ENCODE results near the gene CBFA2T2.
A peak's percentile ranks its signal among the peaks of the same experiment; 100 is the strongest.

The CBFA2T2 gene

DNA sequence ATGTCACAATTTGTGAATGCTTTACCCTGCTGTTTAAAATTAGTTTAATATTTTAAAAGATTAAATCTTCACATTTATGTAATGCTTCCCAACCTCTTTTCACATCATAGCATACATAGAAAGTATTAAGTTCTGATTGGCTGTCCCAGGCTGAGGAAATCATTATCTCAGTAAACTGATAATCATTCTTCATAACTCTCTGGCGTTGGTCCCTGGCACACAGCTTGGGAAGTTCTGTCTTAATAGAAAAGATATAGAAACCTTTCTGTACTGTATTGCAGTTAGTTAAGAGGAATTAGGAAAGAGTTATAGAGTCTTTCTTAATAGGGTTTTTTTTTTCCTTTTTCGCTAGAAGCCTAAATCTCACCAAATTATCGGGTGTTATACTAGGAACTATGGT, 85.4 kb downstream of the CBFA2T2 start:
- no peak for DNase-seq
- in situ Hi-C loops (cut with HindIII; ENCODE audit: low pct_ligation_motif_present, low sequenced_read_pairs), result no loop called here
- no peaks in the 10 kb centered on the region for H3K27me3 ChIP-seq (replicated peaks)
- no peak for TF ChIP-seq CTCF (IDR thresholded peaks at IDR 0.05; ENCODE audit: low read depth, low read length, missing control alignments)
- H3K4me3 ChIP-seq (ENCODE audit: low read depth, low read length), result no peak overlapping the region
- H3K27ac ChIP-seq, result no peak overlapping the region
- H3K36me3 ChIP-seq (replicated peaks), result no peaks in the 10 kb centered on the region

DNA sequence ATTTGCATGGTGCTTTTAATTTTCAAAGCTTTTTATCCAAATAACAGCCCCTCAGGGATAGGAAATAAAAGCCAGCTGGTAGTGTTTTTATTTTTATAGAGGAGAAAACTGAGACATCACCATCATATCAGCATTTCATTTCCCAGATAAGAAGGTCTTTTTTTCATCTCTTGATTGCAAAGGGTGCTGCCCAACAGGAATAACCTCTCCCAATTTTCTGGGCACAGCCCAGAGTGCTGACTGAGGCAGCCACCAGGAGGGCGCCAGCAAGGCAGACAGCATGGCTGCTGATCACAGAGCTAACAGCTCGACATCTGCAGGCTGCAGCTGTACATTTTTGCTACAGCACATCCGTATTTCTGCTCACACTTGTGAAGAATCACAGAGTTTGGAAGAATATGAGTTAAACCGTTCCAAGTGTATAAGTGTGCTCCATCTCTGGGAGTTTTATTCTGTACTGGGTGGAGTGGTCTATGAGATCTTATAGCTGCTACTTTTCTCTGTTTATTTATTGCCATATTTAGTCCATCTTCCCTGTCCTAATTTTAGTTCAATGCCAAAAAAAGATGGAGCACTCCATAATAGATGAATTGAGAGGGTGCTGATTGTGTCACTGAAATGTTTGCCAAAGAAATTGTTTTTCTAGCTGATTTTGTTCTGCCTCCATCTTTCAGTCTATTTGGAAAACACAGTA, 86.7 kb downstream of the CBFA2T2 start:
- no peaks in the 10 kb centered on the region for H3K36me3 ChIP-seq (replicated peaks)
- no peaks in the 10 kb centered on the region for H3K27me3 ChIP-seq (replicated peaks)
- no peak for DNase-seq
- H3K27ac ChIP-seq, result no peak overlapping the region
- TF ChIP-seq CTCF (IDR thresholded peaks at IDR 0.05; ENCODE audit: low read depth, low read length, missing control alignments), result peak; percentile 23
- in situ Hi-C loops (cut with HindIII; ENCODE audit: low pct_ligation_motif_present, low sequenced_read_pairs), result no loop called here
- H3K4me3 ChIP-seq (ENCODE audit: low read depth, low read length), result no peak overlapping the region

DNA sequence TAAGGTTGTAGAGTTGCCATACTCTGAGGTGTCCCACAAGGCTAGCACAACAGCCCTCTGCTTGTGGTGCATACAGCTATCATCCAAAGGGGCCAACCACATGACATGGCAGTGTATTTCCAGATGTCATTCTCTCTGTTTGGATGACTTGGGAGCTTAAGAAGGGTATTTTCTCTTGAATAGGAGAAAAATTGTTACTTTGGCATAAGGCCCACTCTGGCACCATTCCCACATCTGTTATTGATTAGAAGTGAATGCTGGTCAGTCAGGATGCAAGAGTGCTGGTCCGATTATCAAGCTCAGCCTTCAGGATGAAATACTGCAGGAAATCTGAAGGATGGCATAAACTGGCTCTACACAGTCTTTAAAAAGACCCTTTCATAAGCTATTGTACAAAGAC, 88.6 kb downstream of the CBFA2T2 start:
- Histone ChIP-seq H3K27me3 (replicated peaks) (no peaks in the 10 kb centered on the region), H3K36me3 (replicated peaks) (no peaks in the 10 kb centered on the region), H3K4me3 (ENCODE audit: low read depth, low read length) (no peak overlapping the region), H3K27ac (no peak overlapping the region)
- no peak for DNase-seq
- in situ Hi-C loops (cut with HindIII; ENCODE audit: low pct_ligation_motif_present, low sequenced_read_pairs), result no loop called here
- no peak for TF ChIP-seq CTCF (IDR thresholded peaks at IDR 0.05; ENCODE audit: low read depth, low read length, missing control alignments)

DNA sequence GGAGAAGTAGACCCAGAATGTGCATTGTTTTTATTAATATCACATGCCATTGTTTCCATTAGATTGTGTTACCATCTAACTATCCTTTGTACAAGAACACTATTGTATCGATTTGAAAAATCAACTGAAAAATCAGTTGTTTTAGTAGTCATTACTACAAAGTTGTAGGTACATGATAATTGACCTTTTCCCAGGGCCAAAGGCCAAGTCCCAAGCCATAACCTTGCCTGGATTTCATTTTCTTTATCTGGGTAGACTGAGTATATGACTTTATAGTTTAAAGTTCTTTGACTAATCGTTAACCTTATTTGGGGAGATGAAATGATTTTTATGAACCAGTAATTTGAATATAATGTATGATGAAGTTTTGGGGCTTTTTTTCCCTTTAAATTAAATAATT, 93.2 kb downstream of the CBFA2T2 start:
- in situ Hi-C loops (cut with HindIII; ENCODE audit: low pct_ligation_motif_present, low sequenced_read_pairs), result no loop called here
- Histone ChIP-seq H3K27ac (no peak overlapping the region), H3K27me3 (replicated peaks) (no peaks in the 10 kb centered on the region), H3K36me3 (replicated peaks) (no peaks in the 10 kb centered on the region), H3K4me3 (ENCODE audit: low read depth, low read length) (no peak overlapping the region)
- no peak for DNase-seq
- TF ChIP-seq CTCF (IDR thresholded peaks at IDR 0.05; ENCODE audit: low read depth, low read length, missing control alignments), result no peak

DNA sequence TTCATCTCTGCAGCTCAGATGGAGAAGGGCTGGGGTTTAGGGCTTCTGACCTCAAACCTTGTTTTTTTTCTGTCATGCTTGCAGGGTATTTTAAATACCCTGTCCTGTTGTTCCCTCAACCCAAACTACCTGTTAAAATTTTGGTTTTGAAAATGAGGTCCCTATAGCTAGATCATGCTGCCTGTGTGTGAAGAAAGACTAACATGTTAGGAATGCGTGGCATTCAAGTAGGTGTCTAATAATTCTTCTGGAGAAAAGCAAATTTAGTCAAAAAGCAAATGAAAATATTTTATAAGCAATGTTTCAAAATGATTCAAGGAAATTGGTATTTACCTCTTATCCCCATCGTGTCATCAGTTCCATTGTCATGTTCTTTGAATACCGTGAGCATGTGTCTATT, 95.1 kb downstream of the CBFA2T2 start:
- DNase-seq, result no peak
- no peak overlapping the region for H3K4me3 ChIP-seq (ENCODE audit: low read depth, low read length)
- H3K27ac ChIP-seq, result no peak overlapping the region
- TF ChIP-seq CTCF (IDR thresholded peaks at IDR 0.05; ENCODE audit: low read depth, low read length, missing control alignments), result no peak
- in situ Hi-C loops (cut with HindIII; ENCODE audit: low pct_ligation_motif_present, low sequenced_read_pairs), result no loop called here
- no peaks in the 10 kb centered on the region for H3K27me3 ChIP-seq (replicated peaks)
- H3K36me3 ChIP-seq (replicated peaks), result no peaks in the 10 kb centered on the region

- in situ Hi-C loops (cut with HindIII; ENCODE audit: low pct_ligation_motif_present, low sequenced_read_pairs), result no loop called here
- TF ChIP-seq CTCF (IDR thresholded peaks at IDR 0.05; ENCODE audit: low read depth, low read length, missing control alignments), result no peak
- H3K27ac ChIP-seq, result no peak overlapping the region
- H3K4me3 ChIP-seq (ENCODE audit: low read depth, low read length), result no peak overlapping the region
- no peak for DNase-seq
- no peaks in the 10 kb centered on the region for H3K36me3 ChIP-seq (replicated peaks)
- H3K27me3 ChIP-seq (replicated peaks), result no peaks in the 10 kb centered on the region
These were observed 95.5 kb downstream of the CBFA2T2 start for GRCh38 chr20:33585413-33585812.
